IPS-18c (cell line): ENCODE measurements around the gene TPGS2.
"Not testable (repeated sequence)": the region's sequence is repeated elsewhere in the genome, so short reads cannot be mapped to it uniquely, and the experiment has no call there.

Experiments
- H3K4me3 ChIP-seq: 2 replicates; pipeline ENCODE4 v1.7.0; 2013; ENCODE audit warnings: low read depth, mild to moderate bottlenecking, low read length, moderate library complexity; ENCODE audit not compliant: insufficient read depth
- H3K9me3 ChIP-seq: one replicate; pipeline ENCODE4 v1.6.1; 2013; ENCODE audit warnings: mild to moderate bottlenecking, low read length, moderate library complexity; ENCODE audit not compliant: control insufficient read depth, insufficient read depth

The TPGS2 gene

DNA sequence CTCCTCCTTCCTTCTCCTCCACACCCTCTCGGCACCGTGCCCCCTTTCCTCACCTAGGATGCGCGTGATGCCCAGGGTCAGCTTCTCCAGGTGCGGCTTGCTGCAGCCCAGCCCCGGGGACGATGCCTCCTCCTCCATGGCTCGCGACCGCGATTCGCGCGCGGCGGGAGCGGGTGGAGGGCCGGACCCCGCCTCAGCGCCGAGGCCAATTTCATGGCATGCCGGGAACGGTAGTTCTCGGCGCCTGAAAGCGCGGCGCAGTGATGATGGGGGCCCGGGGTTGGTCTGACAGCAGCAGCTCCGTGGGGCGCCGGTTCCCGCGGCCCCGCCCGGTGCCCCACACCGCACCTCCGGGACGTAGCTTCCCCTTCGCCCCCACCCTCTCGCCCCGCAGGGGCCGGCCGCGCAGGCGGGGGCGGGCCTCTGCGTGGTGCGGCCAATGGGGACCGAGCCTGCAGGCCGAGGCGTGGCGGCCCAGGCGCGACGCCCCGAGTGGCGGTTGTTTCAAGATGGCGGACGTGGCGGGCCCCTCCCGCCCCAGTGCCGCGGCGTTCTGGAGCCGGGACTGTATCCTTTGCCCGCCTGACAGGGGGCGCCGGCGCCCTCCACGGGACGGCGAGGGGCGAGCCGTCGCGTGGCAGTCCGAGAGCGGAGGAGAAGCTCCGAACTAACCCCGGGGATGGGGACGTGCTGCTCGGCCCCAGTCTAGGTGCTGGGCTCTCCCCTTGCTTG lies at the start of gene TPGS2, which contains the start of gene KIAA1328:
TSS of gene TPGS2 (minus strand) at position 373 of the 732 bp plus-strand sequence. CDS start at position 138, 235 bp downstream.
TSS of gene KIAA1328 (plus strand) at position 498 of the 732 bp plus-strand sequence. CDS start at position 510, 12 bp downstream.
- Histone ChIP-seq H3K9me3 (peaks cover 3% of the 10 kb centered on the region), H3K4me3 (peak within 1 kb of the TSS; percentile 87)

DNA sequence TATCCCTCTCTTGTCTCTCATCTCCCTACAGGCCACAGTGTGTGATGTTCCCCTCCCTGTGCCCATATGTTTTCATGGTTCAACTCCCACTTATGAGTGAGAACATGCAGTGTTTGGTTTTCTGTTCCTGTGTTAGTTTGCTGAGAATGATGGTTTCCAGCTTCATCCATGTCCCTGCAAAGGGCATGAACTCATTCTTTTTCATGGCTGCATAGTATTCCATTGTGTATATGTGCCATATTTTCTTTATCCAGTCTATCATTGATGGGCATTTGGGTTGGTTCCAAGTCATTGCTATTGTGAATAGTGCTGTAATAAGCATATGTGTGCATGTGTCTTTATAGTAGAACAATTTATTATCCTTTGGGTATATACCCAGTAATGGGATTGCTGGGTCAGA lies 45.0 kb upstream of the TPGS2 start:
- not testable (repeated sequence) for H3K4me3 ChIP-seq, H3K9me3 ChIP-seq

DNA sequence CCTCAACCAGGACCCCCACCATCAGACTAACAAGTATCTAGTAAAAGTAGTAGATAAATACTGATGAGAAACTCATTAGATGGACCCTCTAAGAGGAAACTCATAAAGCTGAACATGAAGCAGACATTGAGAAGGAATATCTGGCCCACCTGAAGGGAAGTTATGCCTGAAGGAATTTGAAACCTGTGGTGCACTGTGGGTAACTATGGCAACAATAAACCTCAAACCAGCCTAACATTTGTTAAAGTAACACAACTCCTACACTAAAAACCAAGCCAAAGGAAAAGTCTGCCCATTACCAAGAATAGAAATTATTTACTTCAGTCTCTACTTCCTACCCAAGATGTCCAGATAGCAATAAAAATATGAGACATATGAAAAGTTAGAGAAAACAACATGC lies 43.5 kb upstream of the TPGS2 start:
- no peak overlapping the region for H3K4me3 ChIP-seq
- no peaks in the 10 kb centered on the region for H3K9me3 ChIP-seq

- Histone ChIP-seq H3K9me3 (no peaks in the 10 kb centered on the region), H3K4me3 (no peak overlapping the region)
Observed at GRCh38 chr18:36871801-36872200, 43.0 kb upstream of the TPGS2 start.

DNA sequence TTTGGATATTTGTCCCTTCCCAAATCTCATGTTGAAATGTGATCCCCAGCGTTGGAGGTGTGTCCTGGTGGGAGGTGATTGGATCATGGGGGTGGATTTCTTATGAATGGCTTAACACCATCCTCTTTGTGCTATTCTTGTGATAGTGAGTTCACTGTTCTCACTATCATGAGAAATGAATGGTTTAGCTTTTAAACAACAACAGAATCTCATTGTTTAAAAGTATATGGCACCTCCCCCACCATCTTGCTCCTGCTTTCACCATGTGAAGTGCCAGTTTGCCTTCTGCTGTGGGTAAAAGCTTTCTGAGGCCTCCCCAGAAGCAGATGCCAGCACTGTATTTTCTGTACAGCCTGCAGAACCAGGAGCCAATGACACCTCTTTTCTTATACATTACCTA lies 38.3 kb upstream of the TPGS2 start:
- Histone ChIP-seq H3K4me3 (no peak overlapping the region), H3K9me3 (no peaks in the 10 kb centered on the region)

DNA sequence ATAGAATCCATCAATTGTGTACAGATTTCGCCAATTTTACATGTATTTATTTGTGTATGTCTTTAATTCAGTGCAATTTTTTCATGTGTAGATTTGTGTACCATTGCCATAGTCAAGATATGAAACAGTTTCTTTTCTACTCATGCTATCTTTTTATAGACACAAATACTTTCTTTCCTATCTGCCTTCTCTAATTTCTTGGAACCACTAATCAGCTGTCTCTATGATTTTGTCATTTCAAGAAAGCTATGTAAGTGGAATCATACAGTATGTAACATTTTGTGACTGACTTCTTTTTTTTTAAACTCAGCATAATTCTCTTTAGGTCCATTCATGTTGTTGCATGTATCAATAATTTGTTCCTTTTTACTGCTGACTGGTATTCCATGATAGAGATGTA lies 33.4 kb upstream of the TPGS2 start:
- Histone ChIP-seq H3K4me3 (no peak overlapping the region), H3K9me3 (no peaks in the 10 kb centered on the region)

DNA sequence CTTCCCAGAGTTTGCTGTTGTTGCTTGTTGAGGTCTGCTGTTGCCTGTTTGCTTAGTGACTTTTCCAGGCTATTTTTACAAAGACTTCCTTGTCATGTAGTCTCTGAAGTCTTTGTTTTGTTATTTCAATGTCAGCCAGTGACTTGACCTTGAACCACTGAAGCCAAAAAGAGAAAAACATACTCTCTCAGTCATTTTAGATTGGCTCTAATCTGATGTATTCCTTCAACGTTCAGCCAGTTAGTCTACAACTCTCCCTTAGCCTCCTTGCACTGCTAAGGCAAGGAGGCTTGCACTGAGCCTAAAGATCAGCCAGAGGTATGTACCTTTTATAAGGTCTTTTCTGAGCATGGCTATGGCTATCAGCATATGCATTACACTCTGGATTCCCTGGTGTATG lies 28.0 kb upstream of the TPGS2 start:
- no peak overlapping the region for H3K4me3 ChIP-seq

GRCh38 chr18:36851202-36851590 lies 22.4 kb upstream of the TPGS2 start:
- H3K4me3 ChIP-seq: no peak overlapping the region
- no peaks in the 10 kb centered on the region for H3K9me3 ChIP-seq

More for the DNA sequence above, 28.0 kb upstream of the TPGS2 start:
- H3K9me3 ChIP-seq: no peaks in the 10 kb centered on the region

DNA sequence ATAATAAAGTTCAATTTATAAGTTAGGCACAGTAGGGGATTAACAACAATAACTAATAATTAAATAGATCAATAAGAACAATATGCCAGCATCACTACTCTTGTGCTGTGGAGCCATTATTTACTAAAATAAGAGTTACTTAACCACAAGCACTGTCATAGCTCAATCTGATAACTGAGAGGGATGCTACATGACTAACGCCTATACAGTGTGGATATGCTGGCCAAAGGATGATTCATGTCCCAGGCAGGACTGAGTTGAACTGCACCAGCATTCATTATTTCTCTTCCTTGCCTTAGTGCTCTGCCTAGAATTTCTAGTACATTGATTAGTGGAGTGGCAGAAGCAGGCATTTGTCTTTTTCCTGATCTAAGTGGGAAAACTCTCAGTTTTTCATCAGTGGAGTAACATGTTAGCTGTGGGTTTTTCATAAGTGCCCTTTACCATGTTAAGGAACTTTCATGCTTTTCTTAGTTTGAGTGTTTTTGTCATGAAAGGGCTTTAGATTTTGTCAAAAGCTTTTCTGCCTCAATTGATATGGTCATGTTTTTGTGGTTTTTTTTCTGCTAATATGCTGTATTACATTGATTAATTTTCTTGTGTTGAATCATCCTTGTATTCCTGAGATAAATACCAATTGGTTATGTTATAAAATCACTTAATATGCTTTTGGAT lies 21.9 kb upstream of the TPGS2 start:
- H3K9me3 ChIP-seq: no peaks in the 10 kb centered on the region
- H3K4me3 ChIP-seq: no peak overlapping the region

DNA sequence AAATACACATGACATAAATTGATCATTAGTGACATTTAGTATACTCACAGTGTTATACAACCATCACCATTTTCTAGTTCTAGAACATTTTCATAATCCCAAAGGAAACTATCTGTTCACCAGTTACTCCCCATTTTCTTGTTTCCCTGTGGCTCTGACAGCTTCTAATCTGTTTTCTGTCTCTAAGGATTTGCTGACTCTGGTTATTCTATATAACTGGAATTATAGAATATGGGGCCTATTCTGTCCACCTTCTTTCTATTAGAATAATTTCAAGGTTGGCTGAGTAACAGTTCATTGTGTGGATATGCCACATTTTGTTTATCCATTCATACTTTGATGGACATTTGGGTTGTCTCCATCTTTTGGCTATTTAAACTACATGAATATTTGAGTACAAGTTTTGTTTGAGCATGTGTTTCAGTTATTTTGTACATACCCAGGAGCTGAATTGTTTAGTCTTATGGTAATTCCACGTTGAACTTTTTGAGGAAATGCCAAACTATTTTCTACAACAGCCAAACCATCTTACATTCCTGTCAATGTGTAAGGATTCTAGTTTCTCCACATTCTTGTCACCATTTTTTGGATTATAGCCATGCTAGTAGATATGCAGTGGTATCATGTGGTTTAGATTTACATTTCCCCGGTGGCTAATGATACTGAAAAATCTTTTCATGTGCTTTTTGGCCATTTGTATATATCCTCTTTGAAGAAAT lies 20.6 kb upstream of the TPGS2 start:
- no peak overlapping the region for H3K4me3 ChIP-seq
- H3K9me3 ChIP-seq: no peaks in the 10 kb centered on the region

GRCh38 chr18:36848609-36849008 lies 19.8 kb upstream of the TPGS2 start:
- Histone ChIP-seq H3K9me3 (no peaks in the 10 kb centered on the region), H3K4me3 (no peak overlapping the region)

- Histone ChIP-seq H3K4me3 (no peak overlapping the region), H3K9me3 (no peaks in the 10 kb centered on the region)
Observed at GRCh38 chr18:36843784-36844183, 15.0 kb upstream of the TPGS2 start.

DNA sequence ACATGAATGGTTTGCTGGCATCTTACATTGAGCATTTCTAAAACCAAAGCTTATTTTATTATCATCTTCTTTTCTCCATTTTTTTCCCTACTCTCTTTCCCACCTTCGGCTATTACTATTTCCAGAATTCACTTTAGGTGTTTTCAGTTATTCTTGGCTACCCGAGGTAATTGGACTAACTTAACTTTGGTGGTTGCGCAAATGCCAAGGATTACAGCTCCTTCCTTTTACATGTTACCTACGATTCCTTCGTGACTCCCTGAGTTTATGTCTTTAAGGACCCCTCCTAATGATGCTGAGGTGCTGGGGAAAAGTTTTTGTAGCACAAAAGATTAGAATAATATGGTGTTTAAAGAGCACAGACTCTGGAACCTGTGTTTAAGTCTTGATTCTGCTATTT lies 14.4 kb upstream of the TPGS2 start:
- Histone ChIP-seq H3K4me3 (no peak overlapping the region), H3K9me3 (no peaks in the 10 kb centered on the region)

DNA sequence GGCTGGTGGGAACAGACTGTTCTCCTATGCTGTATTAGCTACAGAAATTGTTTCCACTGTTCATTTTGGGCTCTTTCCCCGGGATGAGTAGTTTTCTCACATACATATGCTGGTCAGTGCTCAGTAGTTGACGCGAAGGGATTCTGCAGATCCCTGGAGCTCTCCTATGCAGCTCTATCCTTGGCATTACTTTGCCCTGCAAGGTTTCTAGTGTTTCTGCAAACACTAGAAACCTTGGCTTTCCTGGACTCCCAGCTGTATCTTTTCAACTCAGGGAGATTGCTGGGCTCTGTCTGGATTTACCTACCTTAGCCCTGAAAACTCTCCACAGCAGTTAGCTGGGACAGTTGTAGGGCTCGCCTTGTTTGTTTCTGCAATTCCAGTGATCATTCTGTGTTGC lies 11.0 kb upstream of the TPGS2 start:
- H3K4me3 ChIP-seq: no peak overlapping the region
- H3K9me3 ChIP-seq: no peaks in the 10 kb centered on the region

DNA sequence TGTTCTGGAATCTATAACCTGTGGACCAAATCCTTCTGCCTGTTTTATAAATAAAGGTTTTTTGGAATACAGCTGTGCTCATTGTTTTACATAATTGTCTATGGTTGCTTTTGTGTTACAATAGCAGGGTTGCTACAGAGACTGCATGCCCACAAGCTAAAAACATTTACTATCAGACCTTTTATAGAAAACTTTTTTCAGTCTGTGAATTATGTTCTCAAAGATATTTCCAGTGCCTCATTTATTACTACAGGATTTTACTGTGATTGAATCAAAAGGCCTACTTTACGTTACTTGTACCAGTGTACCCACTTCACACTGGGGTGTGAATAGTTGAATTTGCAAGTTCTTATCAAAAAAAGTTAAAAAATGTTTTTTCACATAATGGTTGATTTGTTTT lies 7.1 kb upstream of the TPGS2 start:
- Histone ChIP-seq H3K9me3 (no peaks in the 10 kb centered on the region), H3K4me3 (no peak overlapping the region)

- H3K4me3 ChIP-seq: no peak overlapping the region
- H3K9me3 ChIP-seq: no peaks in the 10 kb centered on the region
Observed at GRCh38 chr18:36833120-36833519, 4.3 kb upstream of the TPGS2 start.

GRCh38 chr18:36831139-36831538 lies 2.3 kb upstream of the TPGS2 start:
- H3K4me3 ChIP-seq: no peak overlapping the region
- H3K9me3 ChIP-seq: peaks cover 3% of the 10 kb centered on the region

GRCh38 chr18:36830158-36830495 lies 1.3 kb upstream of the TPGS2 start:
- H3K4me3 ChIP-seq: no peak overlapping the region; the same call in 1 of the 2 replicates
- H3K9me3 ChIP-seq: peaks cover 3% of the 10 kb centered on the region
